ENCODE data around the gene MLH3. TPM values are rescaled to one million over a fixed set of nuclear protein-coding genes. Genes with fewer than 3 reads are reported as not detected.
"Not testable (repeated sequence)": the region's sequence is repeated elsewhere in the genome, so short reads cannot be mapped to it uniquely, and the experiment has no call there.

The MLH3 gene
- total RNA-seq, 2 experiments from 2014 or later, result 6.6 to 6.7 TPM

- H3K4me2 ChIP-seq (ENCODE audit: low read length), result peak within 1 kb of the TSS; percentile 90
- CTCF ChIA-PET (ENCODE audit: unreplicated experiment), result interaction anchor here (0.6 to 0.9 kb wide), 2 partner anchors 103 to 207 kb away, joined by 3 read pairs; no protein-coding TSS in a partner anchor
- no peaks in the 10 kb centered on the region for H4K20me1 ChIP-seq (ENCODE audit: insufficient read depth, low read length)
- POLR2A ChIA-PET, result interaction anchor here (0.6 to 1.1 kb wide), 3 partner anchors 18 to 194 kb away, joined by 3 to 5 read pairs (median 5); partner anchors contain the start of gene MLH3
- no peaks in the 10 kb centered on the region for H3K9me3 ChIP-seq (ENCODE audit: low read length)
- no TSS peak for BruUV-seq (replicated peaks)
- no peaks in the 10 kb centered on the region; the same call in 1 of the 2 replicates for H3K36me3 ChIP-seq (ENCODE audit: insufficient read depth, low read length)
- H3K4me3 ChIP-seq (ENCODE audit: low read depth, low read length, poor library complexity, severe bottlenecking), result peak within 1 kb of the TSS; percentile 71
- no peaks in the 10 kb centered on the region for H3K9me2 ChIP-seq (ENCODE audit: insufficient read depth, low read length)
- peak within 1 kb of the TSS; percentile 47 for H3K27ac ChIP-seq (ENCODE audit: low read depth, low read length, poor library complexity, severe bottlenecking)
- TF ChIP-seq, protein P1, sequence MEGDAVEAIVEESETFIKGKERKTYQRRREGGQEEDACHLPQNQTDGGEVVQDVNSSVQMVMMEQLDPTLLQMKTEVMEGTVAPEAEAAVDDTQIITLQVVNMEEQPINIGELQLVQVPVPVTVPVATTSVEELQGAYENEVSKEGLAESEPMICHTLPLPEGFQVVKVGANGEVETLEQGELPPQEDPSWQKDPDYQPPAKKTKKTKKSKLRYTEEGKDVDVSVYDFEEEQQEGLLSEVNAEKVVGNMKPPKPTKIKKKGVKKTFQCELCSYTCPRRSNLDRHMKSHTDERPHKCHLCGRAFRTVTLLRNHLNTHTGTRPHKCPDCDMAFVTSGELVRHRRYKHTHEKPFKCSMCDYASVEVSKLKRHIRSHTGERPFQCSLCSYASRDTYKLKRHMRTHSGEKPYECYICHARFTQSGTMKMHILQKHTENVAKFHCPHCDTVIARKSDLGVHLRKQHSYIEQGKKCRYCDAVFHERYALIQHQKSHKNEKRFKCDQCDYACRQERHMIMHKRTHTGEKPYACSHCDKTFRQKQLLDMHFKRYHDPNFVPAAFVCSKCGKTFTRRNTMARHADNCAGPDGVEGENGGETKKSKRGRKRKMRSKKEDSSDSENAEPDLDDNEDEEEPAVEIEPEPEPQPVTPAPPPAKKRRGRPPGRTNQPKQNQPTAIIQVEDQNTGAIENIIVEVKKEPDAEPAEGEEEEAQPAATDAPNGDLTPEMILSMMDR (conservative IDR thresholded peaks at IDR 0.05; ENCODE audit: low read length), result no peak
- no peak for TF ChIP-seq EZH2phosphoT487 (IDR thresholded peaks at IDR 0.05; ENCODE audit: borderline replicate concordance, low read depth, low read length)
- DNase-seq (ENCODE audit: low spot score), result peak; percentile 86
- peaks cover 27% of the 10 kb centered on the region for H3K4me1 ChIP-seq (ENCODE audit: insufficient read depth, low read length, poor library complexity, severe bottlenecking)
- peak within 1 kb of the TSS; percentile 87 for H2AFZ ChIP-seq (ENCODE audit: low read length)
- intact Hi-C loops (cut with micrococcal nuclease; ENCODE audit: unreplicated experiment), result loop anchor here (5.0 to 10.0 kb wide), 2 partner anchors 122 to 236 kb away; no protein-coding TSS in a partner anchor
- H3K79me2 ChIP-seq (ENCODE audit: insufficient read depth, low read depth, low read length), result peaks cover 8% of the 10 kb centered on the region; the same call in 1 of the 2 replicates
Measured at GRCh38 chr14:75069121-75069810, 18.0 kb upstream of the MLH3 start, which contains the start of gene ZC2HC1C. TSS of gene ZC2HC1C (plus strand) at chr14:75069641. CDS start at chr14:75070574, 933 bp downstream.

- TF ChIP-seq, protein P1 (conservative IDR thresholded peaks at IDR 0.05; ENCODE audit: low read length), result no peak
- TF ChIP-seq EZH2phosphoT487 (IDR thresholded peaks at IDR 0.05; ENCODE audit: borderline replicate concordance, low read depth, low read length), result no peak
- no peak for DNase-seq (ENCODE audit: low spot score)
- Histone ChIP-seq H3K79me2 (ENCODE audit: insufficient read depth, low read depth, low read length) (peaks cover 9% of the 10 kb centered on the region; the same call in 1 of the 2 replicates), H3K4me2 (ENCODE audit: low read length) (peak overlapping the region; percentile 90), H2AFZ (ENCODE audit: low read length) (peak overlapping the region; percentile 87), H3K27ac (ENCODE audit: low read depth, low read length, poor library complexity, severe bottlenecking) (peak overlapping the region; percentile 47), H3K36me3 (ENCODE audit: insufficient read depth, low read length) (no peaks in the 10 kb centered on the region; the same call in 1 of the 2 replicates), H3K9me3 (ENCODE audit: low read length) (no peaks in the 10 kb centered on the region), H3K4me1 (ENCODE audit: insufficient read depth, low read length, poor library complexity, severe bottlenecking) (peaks cover 29% of the 10 kb centered on the region), H4K20me1 (ENCODE audit: insufficient read depth, low read length) (no peaks in the 10 kb centered on the region), H3K4me3 (ENCODE audit: low read depth, low read length, poor library complexity, severe bottlenecking) (peak overlapping the region; percentile 71), H3K9me2 (ENCODE audit: insufficient read depth, low read length) (no peaks in the 10 kb centered on the region)
- ChIA-PET POLR2A (interaction anchor here (0.9 to 1.1 kb wide), 2 partner anchors 65 to 194 kb away, joined by 3 read pairs; no protein-coding TSS in a partner anchor), CTCF (ENCODE audit: unreplicated experiment) (interaction anchor here (0.6 to 0.9 kb wide), 3 partner anchors 102 to 418 kb away, joined by 3 read pairs; no protein-coding TSS in a partner anchor)
- TSS peak; percentile 91 for BruUV-seq (replicated peaks)
- intact Hi-C loops (cut with micrococcal nuclease; ENCODE audit: unreplicated experiment), result loop anchor here (1.0 to 10.0 kb wide), 3 partner anchors 66 to 236 kb away; partner anchors contain the start of gene EIF2B2
Measured at GRCh38 chr14:75068294-75069120, 17.2 kb upstream of the MLH3 start.

GRCh38 chr14:75067765-75068164 is 16.5 kb upstream of the MLH3 start:
- not testable (repeated sequence) for DNase-seq (ENCODE audit: low spot score); H3K9me3 ChIP-seq (ENCODE audit: low read length); H3K27ac ChIP-seq (ENCODE audit: low read depth, low read length, poor library complexity, severe bottlenecking); H3K36me3 ChIP-seq (ENCODE audit: insufficient read depth, low read length); H3K9me2 ChIP-seq (ENCODE audit: insufficient read depth, low read length); H4K20me1 ChIP-seq (ENCODE audit: insufficient read depth, low read length); BruUV-seq (replicated peaks)
- POLR2A ChIA-PET, result interaction anchor here (0.6 to 0.9 kb wide), 3 partner anchors 12 to 64 kb away, joined by 3 read pairs; no protein-coding TSS in a partner anchor
- peak overlapping the region; percentile 87; the same call in 1 of the 2 replicates for H2AFZ ChIP-seq (ENCODE audit: low read length)
- peak overlapping the region; percentile 71 for H3K4me3 ChIP-seq (ENCODE audit: low read depth, low read length, poor library complexity, severe bottlenecking)
- peak overlapping the region; percentile 90 for H3K4me2 ChIP-seq (ENCODE audit: low read length)
- intact Hi-C loops (cut with micrococcal nuclease; ENCODE audit: unreplicated experiment), result loop anchor here (1.0 to 10.0 kb wide), 3 partner anchors 65 to 237 kb away; partner anchors contain the start of gene EIF2B2
- CTCF ChIA-PET (ENCODE audit: unreplicated experiment), result interaction anchor here (0.6 kb wide), 1 partner anchor 419 kb away, joined by 3 read pairs; no protein-coding TSS in a partner anchor
- H3K4me1 ChIP-seq (ENCODE audit: insufficient read depth, low read length, poor library complexity, severe bottlenecking), result peaks cover 31% of the 10 kb centered on the region
- H3K79me2 ChIP-seq (ENCODE audit: insufficient read depth, low read depth, low read length), result peaks cover 17% of the 10 kb centered on the region

Data from OCI-LY7 (cell line).